Common myeloid progenitor, CD34-positive (primary cell): Measurements from ENCODE around the gene ZDHHC8.

Experiments
- CTCF ChIA-PET: fragments of 350-600 bp; sonication (Branson Sonifier 250); formaldehyde crosslinking; loops from one replicate; lab custom pipeline; 2021; ENCODE audit warnings: antibody characterized with exemption; lab: Charles Lee
- POLR2A ChIA-PET: fragments of 350-600 bp; sonication (Branson Sonifier 250); formaldehyde crosslinking; loops from one replicate; lab custom pipeline; 2021; ENCODE audit warnings: antibody characterized with exemption; lab: Charles Lee
- DNase-seq, 3 donors: peaks; one replicate each; pipeline versions ENCODE4 v3.0.0 to v3.0.0-alpha.2; 2013
- H3K27ac ChIP-seq, 2 experiments: 1 replicate in 1 of 2; 2 replicates in 1 of 2; pipeline ENCODE4 v1.7.0; 2013; ENCODE audit warnings: inconsistent platforms in 2 of 2, low read length in 2 of 2, mild to moderate bottlenecking in 2 of 2, low read depth in 1 of 2, moderate library complexity in 1 of 2; ENCODE audit not compliant: severe bottlenecking in 2 of 2, insufficient read depth in 1 of 2, poor library complexity in 1 of 2
- H3K27me3 ChIP-seq, 5 experiments: replicated peaks in 2 of 5; 1 replicate in 3 of 5; 2 replicates in 2 of 5; pipeline versions ENCODE4 v1.6.1 to v1.7.0; 2013; ENCODE audit warnings: low read length in 4 of 5, mild to moderate bottlenecking in 2 of 5, moderate library complexity in 2 of 5, inconsistent platforms in 1 of 5; ENCODE audit not compliant: insufficient read depth in 5 of 5, control insufficient read depth in 4 of 5
- H3K36me3 ChIP-seq, 4 experiments: 1 replicate in 2 of 4; 2 replicates in 2 of 4; pipeline versions ENCODE4 v1.6.1 to v1.7.0; 2013; ENCODE audit warnings: low read length in 3 of 4, control low read depth in 1 of 4, mild to moderate bottlenecking in 1 of 4; ENCODE audit not compliant: control insufficient read depth in 4 of 4, insufficient read depth in 4 of 4
- H3K4me1 ChIP-seq, 4 experiments: 1 replicate in 3 of 4; 2 replicates in 1 of 4; pipeline versions ENCODE4 v1.6.1 to v1.7.1; 2013; ENCODE audit warnings: low read length in 3 of 4, mild to moderate bottlenecking in 3 of 4, control low read depth in 1 of 4, inconsistent platforms in 1 of 4, moderate library complexity in 1 of 4; ENCODE audit not compliant: control insufficient read depth in 4 of 4, insufficient read depth in 4 of 4; ENCODE audit errors: control extremely low read depth in 1 of 4
- H3K4me3 ChIP-seq, 7 experiments: 1 replicate in 4 of 7; 2 replicates in 3 of 7; pipeline versions ENCODE4 v1.5.1 to v1.7.0; 2013; ENCODE audit warnings: mild to moderate bottlenecking in 7 of 7, low read length in 6 of 7, moderate library complexity in 6 of 7, inconsistent platforms in 2 of 7, low read depth in 2 of 7, control low read depth in 1 of 7; ENCODE audit not compliant: insufficient read depth in 4 of 7, control insufficient read depth in 1 of 7; ENCODE audit errors: extremely low read depth in 1 of 7
- H3K9me3 ChIP-seq, 5 experiments: 1 replicate in 4 of 5; 2 replicates in 1 of 5; pipeline versions ENCODE4 v1.6.1 to v1.7.1; 2013; ENCODE audit warnings: low read length in 4 of 5, mild to moderate bottlenecking in 2 of 5, inconsistent platforms in 1 of 5, low read depth in 1 of 5, moderate library complexity in 1 of 5; ENCODE audit not compliant: control insufficient read depth in 4 of 5, insufficient read depth in 2 of 5; ENCODE audit errors: control extremely low read depth in 1 of 5
- WGBS: methylation state at CpG from one replicate; pipeline ENCODE4 v1.1.5; 2013; ENCODE audit not compliant: insufficient coverage; 5-methylcytosine and 5-hydroxymethylcytosine counted together

Gene ZDHHC8

GRCh38 chr22:20106849-20107237 is 24.8 kb upstream of the ZDHHC8 start:
- H3K27me3 ChIP-seq = no peaks in the 10 kb centered on the region
- POLR2A ChIA-PET = no interaction called here
- H3K27ac ChIP-seq = no peak overlapping the region
- no peaks in the 10 kb centered on the region for H3K9me3 ChIP-seq
- 98% methylated on average over 10 of the region's 10 CpGs for WGBS
- H3K4me3 ChIP-seq = no peak overlapping the region
- H3K4me1 ChIP-seq = peaks cover 0 to 7% (median 6%) of the 10 kb centered on the region in 4 experiments
- CTCF ChIA-PET = interaction anchor here (1.2 kb wide), 1 partner anchor 19 kb away, joined by 3 read pairs; no protein-coding TSS in a partner anchor
- peaks cover 7 to 89% (median 65%) of the 10 kb centered on the region in 4 experiments for H3K36me3 ChIP-seq
- DNase-seq = no peak

- Histone ChIP-seq H3K4me1 (peaks cover 0 to 8% (median 1%) of the 10 kb centered on the region in 4 experiments), H3K36me3 (peaks cover 7 to 89% (median 65%) of the 10 kb centered on the region in 4 experiments), H3K27ac (no peak overlapping the region), H3K27me3 (no peaks in the 10 kb centered on the region), H3K9me3 (no peaks in the 10 kb centered on the region), H3K4me3 (no peak overlapping the region)
- no peak for DNase-seq
- ChIA-PET CTCF (interaction anchor here (1.1 to 1.2 kb wide), 3 partner anchors 11 to 154 kb away, joined by 3 read pairs; no protein-coding TSS in a partner anchor), POLR2A (no interaction called here)
- WGBS = 99% methylated on average over 7 of the region's 7 CpGs
Observed at GRCh38 chr22:20107471-20107901, 24.1 kb upstream of the ZDHHC8 start.

- ChIA-PET POLR2A (no interaction called here), CTCF (interaction anchor here (1.0 to 1.2 kb wide), 4 partner anchors 10 to 155 kb away, joined by 3 read pairs; no protein-coding TSS in a partner anchor)
- no peak for DNase-seq
- Histone ChIP-seq H3K36me3 (peaks cover 7 to 91% (median 70%) of the 10 kb centered on the region in 4 experiments), H3K4me1 (peaks cover 0 to 8% (median 1%) of the 10 kb centered on the region in 4 experiments), H3K27ac (no peak overlapping the region), H3K9me3 (no peaks in the 10 kb centered on the region), H3K4me3 (no peak overlapping the region), H3K27me3 (no peaks in the 10 kb centered on the region)
- 93% methylated on average over 9 of the region's 13 CpGs for WGBS
Observed at GRCh38 chr22:20107951-20108756, 23.4 kb upstream of the ZDHHC8 start.

- CTCF ChIA-PET = interaction anchor here (1.0 to 1.2 kb wide), 3 partner anchors 9 to 155 kb away, joined by 3 read pairs; no protein-coding TSS in a partner anchor
- H3K9me3 ChIP-seq = no peaks in the 10 kb centered on the region
- peaks cover 7 to 95% (median 72%) of the 10 kb centered on the region in 4 experiments for H3K36me3 ChIP-seq
- peaks cover 0 to 8% (median 1%) of the 10 kb centered on the region in 4 experiments for H3K4me1 ChIP-seq
- H3K4me3 ChIP-seq = no peak overlapping the region
- POLR2A ChIA-PET = no interaction called here
- WGBS = 93% methylated on average over 12 of the region's 12 CpGs
- H3K27me3 ChIP-seq = no peaks in the 10 kb centered on the region
- no peak overlapping the region for H3K27ac ChIP-seq
- DNase-seq = no peak
Observed at GRCh38 chr22:20108757-20109230, 22.8 kb upstream of the ZDHHC8 start.

- Histone ChIP-seq H3K27ac (no peak overlapping the region), H3K4me1 (peaks cover 0 to 8% (median 1%) of the 10 kb centered on the region in 4 experiments), H3K4me3 (no peak overlapping the region), H3K27me3 (no peaks in the 10 kb centered on the region), H3K36me3 (peaks cover 7 to 98% (median 76%) of the 10 kb centered on the region in 4 experiments), H3K9me3 (no peaks in the 10 kb centered on the region)
- whole genome bisulfite sequencing = 98% methylated on average over 22 of the region's 23 CpGs
- no peak for DNase-seq
- POLR2A ChIA-PET = no interaction called here
- CTCF ChIA-PET = interaction anchor here (0.8 to 1.2 kb wide), 3 partner anchors 16 to 22 kb away, joined by 3 read pairs; no protein-coding TSS in a partner anchor
Observed at GRCh38 chr22:20109411-20110358, 21.9 kb upstream of the ZDHHC8 start.

- CTCF ChIA-PET = interaction anchor here (0.8 to 1.9 kb wide), 5 partner anchors 9 to 88 kb away, joined by 3 to 5 read pairs (median 3); no protein-coding TSS in a partner anchor
- peaks cover 0 to 11% (median 1%) of the 10 kb centered on the region in 4 experiments for H3K4me1 ChIP-seq
- H3K4me3 ChIP-seq = no peak overlapping the region
- no peaks in the 10 kb centered on the region for H3K27me3 ChIP-seq
- peaks cover 5 to 98% (median 77%) of the 10 kb centered on the region in 4 experiments for H3K36me3 ChIP-seq
- H3K9me3 ChIP-seq = no peaks in the 10 kb centered on the region
- WGBS = 100% methylated on average over 9 of the region's 9 CpGs
- POLR2A ChIA-PET = no interaction called here
- H3K27ac ChIP-seq = no peak overlapping the region
- no peak for DNase-seq
Observed at GRCh38 chr22:20110359-20110985, 21.1 kb upstream of the ZDHHC8 start.
